WTC11 (cell line): ENCODE data around the gene SLC38A8.

Experiments used
- CREB1 ChIP-seq: sonication (generic); formaldehyde crosslinking; IDR thresholded peaks from 2 replicates; pipeline ENCODE4 v1.8.0; 2023; ENCODE audit warnings: mild to moderate bottlenecking, missing genetic modification reagents
- CTCF ChIP-seq: fragments of 200-600 bp; IDR thresholded peaks from 2 replicates; pipeline ENCODE4 v1.8.0; 2022; ENCODE audit warnings: antibody characterized with exemption
- TF ChIP-seq, protein P1 (sequence below): sonication (generic); formaldehyde crosslinking; conservative IDR thresholded peaks from 2 replicates; pipeline ENCODE4 v1.8.1; 2022; ENCODE audit warnings: mild to moderate bottlenecking, missing genetic modification reagents

- TF ChIP-seq CREB1 (CRISPR knock-in tag), result no peak
- no peak for TF ChIP-seq CTCF
- TF ChIP-seq, protein P1, sequence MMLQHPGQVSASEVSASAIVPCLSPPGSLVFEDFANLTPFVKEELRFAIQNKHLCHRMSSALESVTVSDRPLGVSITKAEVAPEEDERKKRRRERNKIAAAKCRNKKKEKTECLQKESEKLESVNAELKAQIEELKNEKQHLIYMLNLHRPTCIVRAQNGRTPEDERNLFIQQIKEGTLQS, result no peak
These were observed 39.6 kb downstream of the SLC38A8 start for GRCh38 chr16:84003038-84003437.
